Measurements from ENCODE around the gene EVA1C.

- no peak for TF ChIP-seq POLR2AphosphoS5 (IDR thresholded peaks at IDR 0.05)
- no peak for TF ChIP-seq POLR2A (IDR thresholded peaks at IDR 0.05)
- TF ChIP-seq CTCF (IDR thresholded peaks at IDR 0.05) = no peak
- TF ChIP-seq EP300 (IDR thresholded peaks at IDR 0.05) = no peak
Observed at GRCh38 chr21:32425628-32426027, 13.1 kb downstream of the EVA1C start.

Measured in gastroesophageal sphincter (tissue), 3 donors.